ENCODE measurements around the gene P2RY6.
"Not testable (repeated sequence)": the region's sequence is repeated elsewhere in the genome, so short reads cannot be mapped to it uniquely, and the experiment has no call there.

P2RY6 gene

GRCh38 chr11:73262851-73263495 is 9.2 kb upstream of the P2RY6 start:
- no peak for DNase-seq

DNA sequence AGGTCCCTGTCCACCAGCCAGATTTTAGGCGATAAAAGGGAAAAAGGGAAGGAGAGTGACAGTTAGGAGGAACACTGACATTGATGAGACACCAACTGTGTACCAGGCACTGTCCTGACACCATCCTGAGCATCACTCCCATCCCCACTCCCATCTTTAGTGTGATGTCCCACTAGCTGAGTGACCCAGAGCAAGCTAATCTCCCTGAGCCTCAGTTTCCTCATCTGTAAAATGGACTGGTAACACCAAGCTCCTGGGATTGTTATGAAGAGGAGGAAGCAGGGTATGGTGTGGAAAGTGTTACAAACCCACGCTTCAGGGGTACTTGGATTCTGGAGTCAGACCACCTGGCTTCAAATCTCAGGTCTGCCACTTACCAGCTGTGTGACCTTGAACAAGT is 8.5 kb upstream of the P2RY6 start:
- no peak for DNase-seq

- no peak for DNase-seq
Measured at GRCh38 chr11:73265278-73265810, 6.8 kb upstream of the P2RY6 start.

GRCh38 chr11:73265853-73266645 is 6.1 kb upstream of the P2RY6 start:
- no peak for DNase-seq

GRCh38 chr11:73266646-73267020 is 5.5 kb upstream of the P2RY6 start:
- no peak for DNase-seq

DNA sequence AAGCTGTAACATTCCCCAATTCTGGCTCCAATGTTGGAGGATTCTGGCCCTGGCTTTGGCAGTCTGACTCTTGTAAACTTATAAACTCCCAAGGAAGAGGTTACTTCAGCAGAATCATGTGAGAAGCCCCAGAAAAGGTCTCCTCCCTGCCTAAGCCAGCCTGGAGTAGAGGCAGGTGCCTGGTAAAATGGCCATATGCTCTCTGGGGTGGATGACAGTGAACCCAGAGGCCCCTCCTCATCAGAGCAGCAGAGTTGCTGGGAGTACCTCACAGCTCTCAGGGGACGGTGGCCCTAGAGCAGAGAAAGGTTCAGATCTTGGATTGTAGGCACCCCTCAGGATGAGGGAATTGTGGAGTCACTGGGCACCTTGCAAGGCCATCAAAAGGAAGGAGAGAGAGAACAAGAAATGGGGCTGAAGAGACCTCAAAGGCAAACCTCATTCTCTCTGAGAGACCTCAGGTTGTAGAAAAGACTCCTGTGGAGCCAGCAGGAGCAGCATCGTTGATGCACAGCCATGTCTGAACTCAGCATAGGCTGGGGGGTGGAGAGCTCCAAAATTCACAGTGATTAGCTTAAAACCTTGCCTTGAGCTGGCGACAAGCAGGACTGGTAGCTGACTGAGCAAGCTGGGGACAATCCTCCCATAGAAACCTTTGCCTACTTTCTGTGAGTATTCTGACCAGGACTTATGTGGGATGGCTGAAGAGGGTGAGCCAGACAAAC is 4.9 kb upstream of the P2RY6 start:
- DNase-seq = no peak

- no peak for DNase-seq
Measured at GRCh38 chr11:73267906-73268540, 4.1 kb upstream of the P2RY6 start.

DNA sequence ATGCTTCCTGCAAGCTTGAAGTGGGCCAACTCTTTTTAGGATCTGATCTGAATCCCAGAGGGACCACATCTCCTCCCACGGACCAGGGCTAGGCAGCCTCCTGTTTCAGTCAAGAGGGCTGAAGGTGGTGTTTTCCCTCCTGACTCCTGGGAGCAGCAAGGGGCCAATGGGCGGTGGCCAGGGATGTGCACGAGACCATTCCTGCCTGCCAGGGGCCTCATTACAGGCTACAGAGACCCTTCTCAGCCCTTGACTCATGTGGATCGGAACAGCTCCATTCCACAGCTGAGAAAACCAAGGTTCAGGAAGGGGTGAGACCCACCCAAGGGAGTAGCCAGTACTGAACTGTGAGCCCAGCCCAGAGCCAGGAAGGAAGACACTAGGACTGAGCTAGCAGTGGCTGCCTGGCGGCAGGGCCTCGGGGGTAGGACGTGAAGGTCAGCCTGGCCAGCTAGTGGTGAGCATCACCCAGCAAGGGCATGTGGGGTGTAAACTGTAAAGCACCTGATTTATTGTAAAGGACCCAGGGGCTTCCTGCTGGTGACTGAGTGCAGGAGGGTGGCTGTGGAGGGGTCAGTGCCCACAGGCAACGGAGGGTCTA is 3.4 kb upstream of the P2RY6 start:
- DNase-seq = no peak

DNA sequence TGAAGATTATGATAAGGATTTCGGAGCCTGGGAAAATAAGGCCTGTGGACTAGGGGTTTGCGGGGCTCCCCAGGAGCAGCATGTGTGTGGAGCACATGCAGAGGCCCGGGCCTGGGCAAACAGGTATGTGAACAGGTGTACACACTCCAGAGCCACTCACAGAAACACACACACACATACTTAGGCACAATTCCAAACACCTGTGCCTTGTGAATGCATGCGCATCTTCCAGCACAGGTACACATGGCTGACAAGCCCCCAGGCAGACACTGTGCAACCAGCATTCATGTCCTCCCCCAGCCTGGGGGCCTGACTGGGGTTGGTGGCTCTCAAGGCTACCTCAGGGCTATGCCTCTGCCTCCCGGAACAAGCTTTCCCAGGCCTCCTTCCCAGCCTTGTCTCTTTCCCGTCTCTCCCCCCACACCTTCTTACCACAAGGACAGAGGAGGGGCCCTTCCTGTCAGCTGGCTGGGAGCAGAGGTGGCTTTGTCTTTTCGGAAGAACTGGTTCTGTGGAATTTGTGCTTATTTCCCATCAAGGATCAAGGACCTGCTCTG is 2.6 kb upstream of the P2RY6 start:
- no peak for DNase-seq

DNA sequence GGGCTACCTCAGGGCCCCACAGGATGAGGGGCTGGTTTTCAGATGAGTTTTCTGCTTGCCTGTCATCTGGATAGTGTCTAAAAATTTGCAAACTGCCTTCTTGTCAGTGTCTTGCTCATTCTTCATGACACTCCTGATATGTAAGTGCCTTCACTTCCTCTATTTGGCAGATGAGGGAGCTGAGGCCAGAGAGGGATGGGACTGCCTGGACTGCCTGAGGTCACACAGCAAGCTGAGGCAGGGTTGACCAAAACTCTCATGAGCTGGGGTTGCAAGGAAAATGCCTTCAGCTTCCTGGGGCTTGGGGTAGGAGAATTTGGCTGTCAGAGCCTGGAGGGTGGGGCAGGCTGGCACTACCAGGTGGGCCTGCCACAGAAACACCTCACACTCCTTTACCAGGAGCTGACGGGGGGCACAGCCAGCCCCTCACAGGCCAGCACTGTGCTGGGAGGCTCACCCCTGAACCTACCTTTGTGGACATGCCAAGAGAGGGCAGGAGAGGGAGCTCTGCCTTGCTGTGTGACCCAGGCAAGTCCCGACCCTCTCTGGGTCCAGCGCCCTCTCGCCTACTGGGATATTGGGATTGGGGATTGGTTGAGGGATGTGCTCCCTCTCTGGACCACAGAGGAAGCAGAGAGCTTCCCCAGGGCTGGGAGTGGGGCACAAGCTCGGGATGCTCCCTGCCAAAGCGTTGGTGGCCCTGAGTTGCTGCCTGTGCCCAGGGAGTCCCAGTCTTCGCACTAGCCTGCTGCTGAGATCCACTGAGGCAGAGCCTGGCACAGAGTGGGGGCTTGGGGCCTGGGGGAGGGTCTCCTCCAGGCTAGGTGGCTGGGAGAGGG is 1.9 kb upstream of the P2RY6 start:
- DNase-seq = no peak

DNA sequence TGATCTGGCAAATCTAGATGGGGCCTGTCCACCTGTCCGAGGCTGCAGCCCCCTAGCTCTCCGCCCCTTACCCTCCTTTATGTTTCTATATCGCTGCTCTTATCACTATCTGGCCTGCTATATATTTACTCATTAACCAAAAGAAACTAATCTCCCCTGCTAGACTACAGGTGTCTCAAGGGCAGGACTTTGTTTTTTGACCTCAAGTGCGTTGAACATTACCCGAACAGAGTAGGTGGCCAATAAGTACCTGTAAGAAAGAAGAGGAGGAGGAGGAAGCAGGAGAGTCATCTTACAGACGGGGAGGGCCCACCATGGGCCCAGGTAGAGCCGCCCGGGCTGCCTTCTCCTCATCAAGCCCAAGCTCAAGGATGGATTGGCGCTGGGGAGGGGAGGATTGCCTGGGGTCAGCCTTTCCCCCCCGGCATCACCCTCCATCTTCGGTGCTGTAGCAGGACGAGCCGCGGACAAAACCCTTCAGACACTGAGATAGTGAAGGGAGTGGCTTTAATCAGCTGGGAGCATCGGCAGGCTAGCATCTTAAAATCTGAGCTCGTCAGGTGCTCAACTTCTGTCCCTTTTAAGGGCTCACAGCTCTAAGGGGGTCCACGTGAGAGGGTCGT is 1.2 kb upstream of the P2RY6 start:
- no peak for DNase-seq

DNA sequence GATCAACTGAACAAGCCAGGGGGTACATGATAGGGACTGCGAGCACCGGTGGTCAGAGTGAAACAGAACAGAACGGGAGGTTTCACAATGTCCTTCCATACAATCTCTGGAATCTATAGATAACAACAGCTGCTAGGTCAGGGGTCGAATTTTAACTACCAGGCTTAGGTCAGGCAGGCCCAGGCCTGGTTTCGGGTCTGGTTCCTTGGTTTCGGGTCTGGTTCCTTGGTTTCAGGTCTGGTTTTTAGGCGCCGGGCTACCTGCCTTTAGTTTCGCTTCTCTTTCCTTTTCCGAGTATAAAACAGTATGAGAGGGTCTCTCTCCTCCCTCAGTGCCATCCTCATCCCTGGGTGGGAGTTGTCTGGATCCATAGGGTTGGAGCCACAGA is 666 bp upstream of the P2RY6 start:
- DNase-seq = not testable (repeated sequence)

DNA sequence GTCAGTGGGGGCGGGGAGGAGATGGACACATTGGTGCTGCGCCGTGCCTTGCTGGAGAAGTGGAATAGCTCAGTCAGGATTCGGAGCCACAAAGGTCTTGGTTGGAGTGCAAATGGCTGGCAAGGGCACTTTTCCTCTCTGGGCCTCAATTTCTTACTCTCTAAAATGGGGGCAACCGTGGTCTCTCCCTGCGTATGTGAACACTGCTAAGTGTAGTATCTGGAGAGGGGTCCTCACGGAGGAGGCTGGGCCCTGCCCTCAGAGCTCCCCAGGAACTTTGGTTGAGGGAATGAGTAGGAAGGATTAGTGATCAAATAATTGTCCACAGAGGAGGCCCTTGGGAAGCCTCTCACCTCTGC is 521 bp downstream of the P2RY6 start:
- no peak for DNase-seq

GRCh38 chr11:73273222-73273895 is 1.2 kb downstream of the P2RY6 start:
- no peak for DNase-seq

GRCh38 chr11:73274191-73274590 is 2.1 kb downstream of the P2RY6 start:
- not testable (repeated sequence) for DNase-seq

- DNase-seq = no peak
Measured at GRCh38 chr11:73274722-73275380, 2.7 kb downstream of the P2RY6 start.

GRCh38 chr11:73275381-73275750 is 3.2 kb downstream of the P2RY6 start:
- DNase-seq = no peak

GRCh38 chr11:73277467-73277866 is 5.3 kb downstream of the P2RY6 start:
- DNase-seq = no peak

DNA sequence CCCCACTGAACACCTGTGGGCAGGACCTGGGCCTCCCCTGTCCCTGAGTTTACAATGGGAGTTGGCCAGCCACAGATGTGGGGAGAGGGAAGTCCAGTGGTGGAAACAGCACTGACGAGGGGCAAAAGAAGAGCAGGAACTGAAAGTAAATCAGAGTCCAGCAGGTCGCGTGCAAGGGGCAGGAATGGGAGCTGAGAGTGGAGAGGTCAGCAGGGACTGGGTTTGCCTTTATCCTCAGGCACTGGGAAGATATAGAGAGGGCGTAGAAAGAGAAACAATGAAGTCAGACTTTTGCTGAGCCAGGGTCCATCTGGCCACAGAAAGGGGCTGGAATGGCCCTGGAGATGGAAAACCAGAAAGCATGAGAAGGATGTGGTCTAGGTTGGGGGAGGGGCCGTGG is 8.5 kb downstream of the P2RY6 start:
- DNase-seq = no peak

DNA sequence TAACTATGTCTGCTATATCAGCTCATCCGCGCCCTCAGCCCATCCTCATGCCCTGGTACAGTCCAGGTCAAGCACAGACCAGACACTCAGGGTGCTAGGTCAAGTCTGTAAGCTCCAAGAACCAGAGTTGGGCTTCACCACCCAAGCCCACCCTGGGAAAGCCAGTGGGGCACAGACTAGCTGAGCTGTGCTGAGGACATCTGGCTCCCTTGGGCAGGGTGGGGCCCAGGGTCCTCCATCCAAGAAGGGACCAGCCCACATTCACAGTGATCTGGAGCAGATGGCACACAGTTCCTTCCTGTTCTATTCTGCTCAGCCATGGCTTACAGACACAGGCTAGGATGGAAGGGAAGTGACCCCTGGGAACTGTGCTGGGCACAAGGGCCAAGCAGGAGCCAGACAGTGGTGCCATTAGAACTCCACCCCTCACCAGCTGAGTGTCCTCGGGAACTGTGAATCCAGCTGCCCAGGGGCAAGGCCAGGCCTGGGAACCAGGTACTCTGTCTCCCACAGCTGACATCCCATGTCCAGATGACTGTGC is 9.1 kb downstream of the P2RY6 start:
- no peak for DNase-seq

Measured in SIG-M5 (cell line).